Measurements from ENCODE around the gene MEIS1. TPM values are rescaled to one million over a fixed set of nuclear protein-coding genes. Genes with fewer than 3 reads are reported as not detected.

The MEIS1 gene
- total RNA-seq, 3 donors from 2014 or later: 23.0 to 37.9 (median 37.0) TPM

GRCh38 chr2:66405473-66405872 lies 29.5 kb upstream of the MEIS1 start:
- DNase-seq (ENCODE audit: low spot score in 2 of 2): no peak
- no peaks in the 10 kb centered on the region for H3K9me3 ChIP-seq
- H3K27me3 ChIP-seq: no peaks in the 10 kb centered on the region
- TF ChIP-seq POLR2A (IDR thresholded peaks at IDR 0.05) (no peak), POLR2AphosphoS5 (IDR thresholded peaks at IDR 0.05) (no peak), CTCF (IDR thresholded peaks at IDR 0.05) (no peak)
- H3K4me3 ChIP-seq: no peak overlapping the region
- no peaks in the 10 kb centered on the region for H3K36me3 ChIP-seq
- H3K4me1 ChIP-seq: no peaks in the 10 kb centered on the region
- intact Hi-C loops (cut with DNase I; ENCODE audit: low total_unique reads): no loop called here
- H3K27ac ChIP-seq: no peak overlapping the region

- H3K36me3 ChIP-seq: no peaks in the 10 kb centered on the region
- H3K27me3 ChIP-seq: no peaks in the 10 kb centered on the region
- no peaks in the 10 kb centered on the region for H3K4me1 ChIP-seq
- DNase-seq (ENCODE audit: low spot score in 2 of 2): no peak
- intact Hi-C loops (cut with DNase I; ENCODE audit: low total_unique reads): no loop called here
- no peak overlapping the region for H3K27ac ChIP-seq
- no peak overlapping the region for H3K4me3 ChIP-seq
- H3K9me3 ChIP-seq: no peaks in the 10 kb centered on the region
- TF ChIP-seq POLR2A (IDR thresholded peaks at IDR 0.05) (no peak), CTCF (IDR thresholded peaks at IDR 0.05) (no peak), POLR2AphosphoS5 (IDR thresholded peaks at IDR 0.05) (no peak)
Observed at GRCh38 chr2:66408905-66409304, 26.0 kb upstream of the MEIS1 start.

- TF ChIP-seq POLR2AphosphoS5 (IDR thresholded peaks at IDR 0.05): no peak
- no peak for TF ChIP-seq CTCF (IDR thresholded peaks at IDR 0.05)
- TF ChIP-seq POLR2A (IDR thresholded peaks at IDR 0.05): no peak
- Histone ChIP-seq H3K36me3 (no peaks in the 10 kb centered on the region), H3K4me1 (no peaks in the 10 kb centered on the region), H3K27ac (no peak overlapping the region), H3K27me3 (no peaks in the 10 kb centered on the region), H3K4me3 (no peak overlapping the region), H3K9me3 (no peaks in the 10 kb centered on the region)
- intact Hi-C loops (cut with DNase I; ENCODE audit: low total_unique reads): no loop called here
- no peak for DNase-seq (ENCODE audit: low spot score in 2 of 2)
Observed at GRCh38 chr2:66412874-66413273, 22.1 kb upstream of the MEIS1 start.

GRCh38 chr2:66414896-66415295 lies 20.0 kb upstream of the MEIS1 start:
- no peaks in the 10 kb centered on the region for H3K9me3 ChIP-seq
- no peaks in the 10 kb centered on the region for H3K4me1 ChIP-seq
- intact Hi-C loops (cut with DNase I; ENCODE audit: low total_unique reads): no loop called here
- TF ChIP-seq POLR2AphosphoS5 (IDR thresholded peaks at IDR 0.05) (no peak), POLR2A (IDR thresholded peaks at IDR 0.05) (no peak), CTCF (IDR thresholded peaks at IDR 0.05) (no peak)
- no peaks in the 10 kb centered on the region for H3K27me3 ChIP-seq
- H3K36me3 ChIP-seq: no peaks in the 10 kb centered on the region
- no peak for DNase-seq (ENCODE audit: low spot score in 2 of 2)
- H3K4me3 ChIP-seq: no peak overlapping the region
- H3K27ac ChIP-seq: no peak overlapping the region

- H3K4me3 ChIP-seq: no peak overlapping the region
- intact Hi-C loops (cut with DNase I; ENCODE audit: low total_unique reads): no loop called here
- no peak for DNase-seq (ENCODE audit: low spot score in 2 of 2)
- TF ChIP-seq CTCF (IDR thresholded peaks at IDR 0.05): no peak
- H3K27me3 ChIP-seq: no peaks in the 10 kb centered on the region
- no peaks in the 10 kb centered on the region for H3K9me3 ChIP-seq
- H3K27ac ChIP-seq: no peak overlapping the region
- H3K36me3 ChIP-seq: no peaks in the 10 kb centered on the region
- H3K4me1 ChIP-seq: no peaks in the 10 kb centered on the region
Observed at GRCh38 chr2:66418381-66418780, 16.5 kb upstream of the MEIS1 start.
